ENCODE data around the gene STPG4.

STPG4 gene

DNA sequence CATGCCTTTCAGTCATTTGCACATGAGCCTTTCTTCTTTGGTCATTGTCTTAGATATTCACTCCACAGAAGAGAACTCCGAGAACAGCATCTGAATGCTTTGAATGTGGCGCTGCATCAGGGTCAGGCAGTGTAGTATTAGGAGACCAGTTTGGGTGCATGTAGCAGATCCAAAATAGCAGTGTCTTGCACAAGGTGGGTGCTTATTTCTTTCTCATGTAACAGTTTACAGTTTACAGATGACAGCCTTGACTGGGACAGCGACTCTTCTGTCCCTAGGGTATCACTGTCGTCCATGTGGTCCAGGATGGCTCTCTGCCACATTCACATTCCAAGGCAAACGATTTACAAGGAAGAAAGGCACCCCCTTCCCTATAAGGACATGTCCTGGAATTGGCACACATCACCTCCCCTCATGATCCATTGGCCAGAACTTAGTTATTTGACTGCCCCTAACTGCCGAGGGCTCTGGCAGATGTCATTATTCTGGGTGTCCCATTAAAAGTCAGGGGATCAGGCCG is 101.0 kb downstream of the STPG4 start:
- DNase-seq (ENCODE audit: low read depth in 2 of 2) = no peak

DNA sequence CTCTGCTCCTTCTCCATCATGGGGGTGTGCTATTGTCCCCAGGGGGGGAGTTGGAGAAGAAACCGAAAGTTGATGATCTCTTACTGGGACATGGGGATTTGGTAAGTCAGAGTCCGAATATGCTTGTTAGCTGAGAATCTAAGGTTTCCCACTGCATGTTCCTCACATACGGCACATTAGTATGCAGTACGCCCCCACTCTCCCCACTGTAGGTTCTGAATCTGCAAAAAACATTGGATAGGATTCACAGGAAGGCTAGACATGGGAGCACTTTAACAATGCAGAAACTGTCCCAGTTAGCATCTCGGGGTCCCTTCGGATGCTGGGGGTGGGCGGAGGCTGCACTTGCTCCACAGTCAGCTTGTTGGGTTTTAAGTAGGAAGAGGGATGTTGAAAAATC is 102.3 kb downstream of the STPG4 start:
- DNase-seq (ENCODE audit: low read depth in 2 of 2) = no peak

DNA sequence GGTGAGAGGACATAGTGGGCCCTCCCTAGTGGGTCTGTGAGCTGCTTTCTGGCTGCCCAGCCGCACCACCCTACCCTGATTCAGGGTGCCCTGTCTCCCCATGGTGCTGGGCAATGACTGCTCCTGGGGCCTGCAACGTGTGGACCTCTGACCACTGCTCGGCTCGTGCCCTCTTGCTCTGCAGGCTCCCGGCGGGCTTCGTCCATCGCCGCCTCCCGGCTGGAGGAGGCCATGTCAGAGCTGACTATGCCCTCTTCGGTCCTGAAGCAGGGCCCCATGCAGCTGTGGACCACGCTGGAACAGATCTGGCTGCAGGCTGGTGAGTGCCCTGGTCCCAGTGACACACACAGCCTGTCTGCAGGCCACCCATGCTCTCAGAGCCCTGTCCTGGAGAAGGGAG is 103.5 kb downstream of the STPG4 start:
- DNase-seq (ENCODE audit: low read depth in 2 of 2) = no peak

DNA sequence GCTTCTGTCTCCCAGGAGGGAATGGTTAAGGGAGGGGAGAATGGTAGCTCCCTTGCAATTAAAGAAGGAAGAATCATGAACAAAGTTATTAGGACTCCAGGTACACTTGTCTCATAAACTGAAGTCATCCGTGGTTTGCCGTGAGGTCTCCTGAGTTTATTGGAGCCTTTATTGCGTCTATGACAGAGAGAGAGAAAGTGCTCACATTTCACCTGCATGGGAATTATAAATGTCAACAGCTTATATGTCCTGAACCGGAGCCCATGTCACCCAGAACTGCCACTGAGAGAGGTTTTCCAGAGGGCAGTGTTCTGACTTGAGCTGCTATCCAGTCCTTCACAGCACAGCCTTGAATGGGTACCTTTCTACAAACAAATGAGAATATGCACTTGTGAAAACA is 104.3 kb downstream of the STPG4 start:
- no peak for DNase-seq (ENCODE audit: low read depth in 2 of 2)

DNA sequence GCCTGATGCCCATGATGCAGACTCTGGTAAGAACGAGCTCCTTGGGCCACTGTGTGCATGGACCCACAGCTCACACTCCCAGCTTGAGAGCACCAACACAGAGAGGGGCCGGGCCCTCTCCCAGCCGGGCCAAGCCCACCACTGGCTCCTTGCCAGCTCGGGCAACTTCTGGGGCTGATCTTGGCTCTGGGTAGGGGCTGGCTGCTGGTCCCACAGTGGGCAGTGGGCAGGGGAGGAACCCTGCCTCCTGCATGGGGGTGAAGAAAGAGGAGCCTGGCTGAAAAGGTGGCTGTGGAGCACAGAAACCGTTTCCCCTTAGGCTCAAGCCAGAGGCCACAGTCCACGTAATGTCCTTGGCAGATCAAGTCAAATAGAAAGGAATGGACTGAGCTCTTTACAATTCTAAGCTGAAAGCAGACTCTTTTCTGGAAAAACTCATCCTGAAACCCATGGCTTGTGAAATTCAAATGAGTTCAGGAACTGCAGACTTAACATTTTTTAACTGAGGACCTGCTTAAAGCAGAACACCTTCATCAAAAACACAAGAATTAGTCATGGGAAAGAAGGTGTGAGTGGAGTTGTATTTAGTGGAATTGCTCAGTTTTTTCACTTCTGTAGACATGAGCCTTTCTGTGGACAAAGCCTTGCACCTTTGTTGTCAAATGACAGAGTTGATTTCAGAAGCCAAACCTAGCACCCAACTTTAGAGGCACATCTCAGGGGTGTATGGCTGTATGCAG is 104.9 kb downstream of the STPG4 start:
- DNase-seq (ENCODE audit: low read depth in 2 of 2) = no peak

DNA sequence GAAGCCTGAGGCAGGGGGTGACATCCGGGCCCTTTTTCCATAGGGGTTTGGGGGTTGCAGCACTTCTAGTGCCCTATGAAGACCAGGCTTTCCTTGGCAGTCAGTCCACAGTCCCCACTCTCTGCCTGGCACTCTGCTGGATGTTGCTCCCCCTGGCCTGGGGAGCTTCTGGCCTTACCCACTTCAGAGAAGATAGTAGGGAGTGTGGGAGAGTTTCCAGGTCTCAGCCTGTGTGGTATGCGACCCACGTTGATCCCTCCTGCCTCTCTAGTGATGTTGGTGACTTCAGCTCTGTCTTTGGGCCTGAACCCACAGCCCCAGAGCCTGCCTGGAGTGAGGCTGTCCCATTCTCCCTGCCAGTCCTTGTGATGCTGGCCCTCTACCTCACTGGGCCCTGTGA is 105.6 kb downstream of the STPG4 start:
- DNase-seq (ENCODE audit: low read depth in 2 of 2) = no peak

DNA sequence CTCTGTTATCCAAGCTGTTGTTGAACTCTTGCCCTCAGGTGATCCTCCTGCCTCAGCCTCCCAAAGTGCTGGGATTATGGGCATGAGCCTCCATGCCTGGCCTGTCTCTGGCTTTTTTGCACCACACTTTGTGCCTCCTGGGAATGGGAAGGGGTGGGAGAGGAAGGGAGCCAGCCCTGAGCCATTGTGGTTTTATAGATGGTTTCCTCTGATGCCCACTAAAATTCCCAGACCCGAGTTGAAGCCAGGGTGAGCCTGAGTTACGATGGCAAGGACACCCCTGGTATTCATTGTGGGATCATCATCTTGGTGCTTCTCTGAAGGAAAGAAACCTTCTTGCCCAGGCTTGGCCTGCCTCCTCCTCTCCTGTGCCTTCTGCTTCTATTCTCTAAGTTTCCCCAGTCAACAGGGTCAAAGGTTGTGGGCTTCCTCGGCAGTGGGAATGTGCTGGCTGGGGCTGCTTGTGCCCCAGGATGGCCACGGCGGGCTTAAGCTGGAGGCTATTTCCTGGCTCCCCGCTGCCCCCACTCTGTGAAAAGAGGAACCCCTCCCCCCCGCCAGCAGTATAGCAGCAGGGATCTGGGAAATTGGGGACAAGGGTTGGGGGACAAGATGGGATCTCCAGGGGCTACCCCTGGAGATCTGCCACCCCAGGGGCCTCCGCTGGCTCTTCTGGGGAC is 106.2 kb downstream of the STPG4 start:
- DNase-seq (ENCODE audit: low read depth in 2 of 2) = no peak

DNA sequence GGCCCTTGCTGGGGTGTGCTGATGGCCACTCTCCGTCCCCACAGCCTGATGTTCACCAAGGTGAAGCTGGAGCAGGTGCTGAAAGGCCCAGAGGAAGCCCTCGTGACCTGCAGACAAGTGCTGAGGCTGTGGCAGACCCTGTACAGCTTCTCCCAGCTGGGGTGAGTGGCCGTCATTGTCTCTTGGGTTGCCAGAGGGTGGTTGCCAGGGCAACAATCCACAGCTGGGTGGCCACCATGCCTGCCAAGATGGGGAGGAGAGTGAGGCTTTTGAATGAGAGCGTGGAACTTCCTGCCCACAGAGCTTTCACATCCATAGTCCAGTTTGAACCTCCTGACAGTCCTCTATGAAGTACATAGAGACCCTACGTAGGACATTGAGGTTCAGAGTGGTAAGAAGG is 108.8 kb downstream of the STPG4 start:
- DNase-seq (ENCODE audit: low read depth in 2 of 2) = no peak

DNA sequence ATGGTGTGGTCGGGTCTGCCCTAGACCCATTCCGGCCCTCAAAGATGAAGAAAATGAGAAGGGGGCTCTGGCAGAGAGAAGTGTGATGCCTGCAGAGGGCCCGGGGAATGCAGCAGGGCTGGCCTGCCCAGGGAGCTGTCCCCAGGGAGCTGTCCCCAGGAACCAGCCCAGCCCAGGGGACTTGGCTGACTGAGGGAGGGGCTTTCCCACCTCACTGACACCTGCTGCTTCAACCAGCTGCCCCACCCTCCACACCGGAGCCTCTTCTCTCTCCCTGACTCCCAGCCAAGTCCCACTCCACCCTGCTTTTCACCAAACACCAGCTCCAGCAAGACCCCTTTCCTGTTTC is 111.2 kb downstream of the STPG4 start:
- DNase-seq (ENCODE audit: low read depth in 2 of 2) = no peak

DNA sequence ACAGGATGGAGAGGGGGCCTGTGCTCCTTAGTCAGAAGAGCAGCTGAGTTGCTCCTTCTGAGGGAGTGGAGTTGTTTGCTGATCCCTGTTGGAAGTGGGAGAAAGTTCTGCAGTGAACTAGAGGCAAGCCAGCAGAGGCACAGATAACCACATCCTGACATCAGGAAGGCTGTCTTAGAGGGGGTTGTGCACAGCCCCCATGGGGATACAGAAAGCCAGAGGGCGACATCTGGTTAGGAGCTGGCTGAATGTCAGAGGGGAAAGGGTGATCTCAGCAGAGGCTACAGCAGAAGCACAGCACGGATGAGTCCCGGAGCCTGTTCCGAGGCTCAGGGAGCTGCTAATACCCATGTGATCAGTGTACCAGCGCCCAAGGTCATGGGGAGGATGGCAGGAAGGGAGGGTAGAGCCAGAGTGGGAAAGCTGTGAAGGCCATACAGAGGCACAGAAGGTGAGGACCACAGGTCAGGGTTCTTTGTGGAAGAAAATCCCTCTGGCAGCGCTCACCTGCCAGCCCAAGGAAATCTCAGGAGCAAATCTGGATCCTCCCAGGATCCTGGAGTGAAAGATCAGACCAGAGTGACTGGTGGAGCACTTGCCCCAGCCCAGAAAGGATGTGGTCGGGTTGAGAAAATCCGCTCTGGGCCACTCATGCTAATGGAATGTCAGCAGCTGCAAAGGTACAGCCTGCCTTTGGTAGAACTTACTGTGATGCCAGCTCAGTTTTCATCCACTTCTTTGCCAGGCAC is 111.8 kb downstream of the STPG4 start:
- DNase-seq (ENCODE audit: low read depth in 2 of 2) = no peak

DNA sequence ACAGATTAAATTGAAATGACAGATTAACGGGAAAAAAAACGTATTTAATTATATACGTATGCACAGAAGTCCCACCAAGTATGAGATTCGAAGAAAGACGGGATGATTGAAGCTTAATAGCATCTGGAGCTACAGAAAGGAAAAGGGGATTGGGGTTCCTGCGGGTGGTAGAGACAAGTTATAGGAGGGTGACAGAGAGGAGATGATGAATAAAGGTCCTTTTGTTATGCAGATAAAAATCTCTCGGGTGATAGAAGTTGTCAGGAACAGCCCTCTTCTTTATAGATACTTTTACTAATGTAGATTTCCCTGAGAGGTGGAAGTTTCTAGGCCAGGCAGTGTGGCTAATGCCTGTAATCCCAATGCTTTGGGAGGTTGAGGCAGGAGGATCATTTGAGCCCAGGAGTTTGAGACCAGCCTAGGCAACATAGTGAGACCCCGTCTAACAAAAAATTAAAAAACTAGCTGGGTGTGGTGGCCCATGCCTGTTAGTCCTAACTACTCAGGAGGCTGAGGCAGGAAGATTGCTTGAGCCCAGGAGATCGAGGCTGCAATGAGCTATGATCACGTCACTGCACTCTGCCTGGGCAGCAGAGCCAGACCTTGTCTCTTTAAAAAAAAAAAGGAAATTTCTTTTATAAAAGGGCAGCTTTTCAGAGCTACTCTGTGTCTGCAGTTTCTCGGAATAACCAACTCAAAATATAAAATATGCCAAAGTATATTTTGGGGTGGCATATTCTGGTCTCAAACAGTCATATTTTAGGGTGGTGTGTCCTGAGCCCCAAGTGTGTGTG is 113.0 kb downstream of the STPG4 start:
- no peak for DNase-seq (ENCODE audit: low read depth in 2 of 2)

DNA sequence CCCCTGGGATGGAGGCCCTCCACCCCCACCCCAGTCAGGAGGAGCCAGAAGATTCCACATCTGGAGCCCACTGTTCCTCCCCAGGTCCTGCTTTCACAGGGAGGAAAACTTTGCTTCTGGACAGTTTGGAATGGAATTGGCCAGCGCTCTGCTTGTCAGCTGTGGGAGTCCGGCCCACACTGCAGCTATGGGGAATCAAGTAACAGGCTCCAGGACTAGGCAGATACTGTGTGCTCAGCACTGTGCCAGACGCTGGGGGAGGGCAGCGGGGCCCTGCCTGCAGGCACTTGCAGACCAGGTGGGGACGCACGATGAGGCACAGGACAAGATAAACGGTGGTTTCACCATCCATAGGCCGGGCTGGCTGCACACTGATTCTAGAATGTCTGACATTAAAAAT is 114.0 kb downstream of the STPG4 start:
- DNase-seq (ENCODE audit: low read depth in 2 of 2) = no peak

DNA sequence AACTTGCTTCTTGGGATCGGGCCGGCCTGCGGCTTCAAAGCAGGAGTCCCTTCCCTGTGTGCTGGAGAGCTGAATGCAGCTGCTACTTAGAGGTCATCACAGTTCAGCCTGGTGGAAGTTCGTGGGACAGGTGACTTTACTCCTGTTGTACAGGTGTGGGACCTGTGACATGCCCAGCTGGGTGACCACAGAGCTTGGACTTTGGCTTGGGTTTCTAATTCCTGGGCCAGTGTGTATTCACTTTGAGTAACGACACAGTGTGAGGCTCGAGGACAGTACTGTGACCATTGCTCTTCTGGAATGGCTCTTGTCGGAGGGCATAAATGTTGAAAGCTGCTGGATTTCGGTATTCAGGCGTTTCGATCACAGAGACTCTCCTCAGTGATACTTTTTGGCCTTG is 114.5 kb downstream of the STPG4 start:
- no peak for DNase-seq (ENCODE audit: low read depth in 2 of 2)

DNA sequence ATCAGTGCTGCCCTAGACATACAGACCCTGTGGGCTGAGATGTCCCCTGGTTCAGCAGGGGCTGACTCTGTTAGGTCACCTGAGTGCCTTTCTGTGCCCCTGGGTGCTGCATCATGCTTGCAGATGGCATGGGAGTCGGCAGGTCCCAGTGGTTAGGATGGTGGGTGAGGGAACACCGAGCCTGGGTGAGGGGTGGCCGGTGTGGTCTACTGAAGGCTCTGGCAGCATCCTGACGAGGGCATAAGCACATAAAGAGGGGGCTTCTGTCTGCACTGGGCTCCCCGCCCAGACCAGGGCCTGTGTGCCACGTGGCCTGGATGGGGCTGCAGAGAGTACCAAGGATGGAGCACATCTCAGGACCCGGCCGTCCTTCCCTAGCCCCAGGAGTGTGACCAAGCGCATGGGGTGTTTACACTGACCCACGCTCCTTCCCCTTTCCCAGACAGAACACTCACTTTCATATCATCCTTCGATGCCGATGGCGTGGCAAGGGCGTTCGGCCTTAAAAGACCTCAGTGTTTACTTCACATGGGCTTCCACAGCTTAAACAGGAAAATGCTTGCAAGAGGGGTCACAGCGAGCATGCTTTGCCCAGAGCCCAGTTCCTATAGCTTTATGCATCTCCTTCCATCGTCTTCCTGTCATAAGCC is 115.1 kb downstream of the STPG4 start:
- no peak for DNase-seq (ENCODE audit: low read depth in 2 of 2)

DNA sequence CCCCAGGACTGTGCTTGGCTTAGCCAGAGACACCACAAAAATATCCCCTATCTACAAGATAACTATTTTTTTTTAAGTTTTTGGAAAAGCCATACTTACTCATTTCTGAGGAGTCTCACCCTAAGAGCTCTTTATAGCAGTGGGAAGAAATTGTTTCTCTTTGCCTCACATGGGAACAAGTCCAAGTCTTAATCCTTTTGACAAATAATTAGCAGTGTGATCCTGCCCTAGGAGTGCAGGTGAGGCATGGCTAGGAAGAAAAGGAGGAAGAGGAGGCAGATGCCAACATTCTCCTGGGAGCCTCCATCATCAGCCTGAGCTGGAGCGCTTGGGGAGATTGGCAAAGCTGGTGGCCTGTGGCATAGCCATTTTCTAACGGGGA is 115.6 kb downstream of the STPG4 start:
- DNase-seq (ENCODE audit: low read depth in 2 of 2) = no peak

DNA sequence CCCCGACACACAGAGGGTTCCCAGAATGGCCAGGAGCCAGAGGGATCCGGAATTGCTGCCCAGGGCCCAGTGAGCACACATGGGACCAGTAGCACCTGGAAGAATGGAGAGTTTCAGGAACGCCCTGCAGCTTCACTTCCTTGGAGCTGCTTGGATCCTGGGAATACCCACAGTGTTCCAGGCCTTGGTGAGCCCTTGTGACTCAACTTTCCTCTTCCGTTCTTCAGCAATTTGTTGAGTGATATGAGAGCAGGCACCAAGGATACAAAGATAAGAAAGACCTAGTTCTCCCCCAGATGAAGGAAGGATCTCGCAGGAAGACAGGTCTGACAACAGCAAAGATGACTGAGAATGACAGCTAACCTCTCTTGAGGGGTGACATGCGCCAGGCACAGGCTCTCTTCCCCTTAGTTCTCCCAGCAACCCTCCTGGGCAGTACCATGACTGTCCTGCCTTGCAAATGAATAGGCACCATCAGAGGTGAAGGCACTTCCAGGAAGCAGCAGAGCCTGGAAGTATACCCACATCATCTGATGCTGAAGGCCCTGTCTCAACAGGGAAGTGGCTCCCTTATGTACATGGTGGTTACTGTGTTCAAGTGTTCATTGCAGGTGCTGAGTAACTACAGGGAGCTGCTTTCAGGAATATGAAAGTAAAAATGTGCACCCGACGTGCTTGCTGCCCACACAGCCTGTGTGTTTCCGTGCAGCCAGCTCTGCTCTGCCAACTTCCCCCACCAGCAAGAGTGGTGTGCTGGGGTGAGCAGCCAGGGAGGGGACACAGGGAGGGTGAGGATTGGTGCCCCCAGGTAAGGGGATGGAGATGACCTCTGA is 116.2 kb downstream of the STPG4 start:
- DNase-seq (ENCODE audit: low read depth in 2 of 2) = no peak

DNA sequence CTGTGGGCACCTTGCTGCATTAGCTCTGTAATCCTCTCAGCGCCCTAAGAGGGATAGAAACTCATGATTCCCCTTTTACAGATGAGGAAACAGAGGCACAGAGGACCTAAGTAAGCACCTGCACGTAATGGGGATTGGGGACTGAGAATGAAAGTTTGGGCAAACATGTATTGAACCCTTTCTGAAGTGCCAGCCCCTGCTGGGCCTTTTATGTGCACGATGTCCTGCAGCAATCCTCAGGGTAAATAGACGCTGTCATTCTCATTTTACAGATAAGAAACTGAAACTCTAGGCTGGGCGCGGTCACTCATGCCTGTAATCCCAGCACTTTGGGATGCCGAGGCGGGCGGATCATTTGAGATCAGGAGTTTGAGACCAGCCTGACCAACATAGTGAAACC is 117.4 kb downstream of the STPG4 start:
- no peak for DNase-seq (ENCODE audit: low read depth in 2 of 2)
